HAP-1 (cell line): ENCODE results near the gene TMEM95.
"Not testable (repeated sequence)": the region's sequence is repeated elsewhere in the genome, so short reads cannot be mapped to it uniquely, and the experiment has no call there.

Experiments used
- DNase-seq, 2 experiments: peaks; one replicate each; pipeline ENCODE4 v3.0.0-alpha.2; 2016 to 2020; ENCODE audit warnings: low spot score in 2 of 2
- H3K27me3 ChIP-seq: fragments of 250-450 bp; sonication (Bioruptor Pico); 2 replicates; pipeline ENCODE4 v1.5.1; 2020; ENCODE audit warnings: low read depth, mild to moderate bottlenecking, moderate library complexity
- H3K36me3 ChIP-seq: fragments of 250-450 bp; sonication (Bioruptor Pico); replicated peaks from 2 replicates; pipeline ENCODE4 v1.5.1; 2020; ENCODE audit warnings: mild to moderate bottlenecking
- H3K4me1 ChIP-seq: fragments of 250-450 bp; sonication (Bioruptor Pico); 2 replicates; pipeline ENCODE4 v1.5.1; 2020; ENCODE audit warnings: mild to moderate bottlenecking
- H3K4me3 ChIP-seq: fragments of 250-450 bp; sonication (Bioruptor Pico); 2 replicates; pipeline ENCODE4 v1.5.1; 2020; ENCODE audit warnings: mild to moderate bottlenecking, moderate library complexity
- H3K9me3 ChIP-seq: fragments of 250-450 bp; sonication (Bioruptor Pico); 2 replicates; pipeline ENCODE4 v1.5.1; 2020; ENCODE audit warnings: mild to moderate bottlenecking, moderate library complexity
- in situ Hi-C: fragments of 300-500 bp; cut with MboI; formaldehyde crosslinking; loops from 3 replicates; pipeline ENCODE4 v1.14.3; 2020; ENCODE audit warnings: low sequenced_read_pairs, inconsistent platforms, mixed read lengths

The TMEM95 gene

GRCh38 chr17:7329374-7329996 lies 25.5 kb upstream of the TMEM95 start:
- no peaks in the 10 kb centered on the region for H3K9me3 ChIP-seq
- peak overlapping the region; percentile 89 for H3K4me3 ChIP-seq
- no peaks in the 10 kb centered on the region for H3K27me3 ChIP-seq
- peaks cover 19% of the 10 kb centered on the region for H3K36me3 ChIP-seq
- DNase-seq, result peak; percentile 97 to 99
- peaks cover 10% of the 10 kb centered on the region for H3K4me1 ChIP-seq
- in situ Hi-C loops, result no loop called here

- Histone ChIP-seq H3K4me1 (peaks cover 10% of the 10 kb centered on the region), H3K4me3 (peak overlapping the region; percentile 89), H3K9me3 (no peaks in the 10 kb centered on the region), H3K27me3 (no peaks in the 10 kb centered on the region), H3K36me3 (peaks cover 17% of the 10 kb centered on the region)
- in situ Hi-C loops, result no loop called here
- DNase-seq, result peak; percentile 79 to 92
These were observed 24.8 kb upstream of the TMEM95 start for GRCh38 chr17:7329997-7330637.

GRCh38 chr17:7330638-7331015 lies 24.3 kb upstream of the TMEM95 start:
- no peak for DNase-seq
- Histone ChIP-seq H3K9me3 (no peaks in the 10 kb centered on the region), H3K36me3 (peaks cover 13% of the 10 kb centered on the region), H3K27me3 (no peaks in the 10 kb centered on the region), H3K4me1 (peaks cover 10% of the 10 kb centered on the region), H3K4me3 (peak overlapping the region; percentile 89)
- in situ Hi-C loops, result no loop called here

GRCh38 chr17:7332111-7332510 lies 22.8 kb upstream of the TMEM95 start:
- H3K27me3 ChIP-seq, result no peaks in the 10 kb centered on the region
- no peaks in the 10 kb centered on the region for H3K9me3 ChIP-seq
- in situ Hi-C loops, result no loop called here
- DNase-seq, result no peak
- H3K4me3 ChIP-seq, result no peak overlapping the region
- H3K36me3 ChIP-seq, result no peaks in the 10 kb centered on the region
- H3K4me1 ChIP-seq, result peaks cover 10% of the 10 kb centered on the region

- H3K27me3 ChIP-seq, H3K4me3 ChIP-seq, H3K36me3 ChIP-seq, in situ Hi-C loops, H3K9me3 ChIP-seq, DNase-seq: not testable (repeated sequence)
- peaks cover 10% of the 10 kb centered on the region for H3K4me1 ChIP-seq
These were observed 22.3 kb upstream of the TMEM95 start for GRCh38 chr17:7332600-7333069.

- in situ Hi-C loops, result no loop called here
- no peak for DNase-seq
- Histone ChIP-seq H3K27me3 (no peaks in the 10 kb centered on the region), H3K36me3 (no peaks in the 10 kb centered on the region), H3K4me1 (peaks cover 4% of the 10 kb centered on the region; the same call in 1 of the 2 replicates), H3K9me3 (no peaks in the 10 kb centered on the region), H3K4me3 (no peak overlapping the region)
These were observed 19.9 kb upstream of the TMEM95 start for GRCh38 chr17:7334938-7335538.

- DNase-seq, H3K36me3 ChIP-seq, H3K27me3 ChIP-seq, in situ Hi-C loops, H3K4me1 ChIP-seq, H3K4me3 ChIP-seq, H3K9me3 ChIP-seq: not testable (repeated sequence)
These were observed 19.2 kb upstream of the TMEM95 start for GRCh38 chr17:7335765-7336164.

- H3K4me3 ChIP-seq, result no peak within 1 kb of the TSS
- no peaks in the 10 kb centered on the region; the same call in 1 of the 2 replicates for H3K27me3 ChIP-seq
- no peaks in the 10 kb centered on the region for H3K4me1 ChIP-seq
- in situ Hi-C loops, result no loop called here
- H3K9me3 ChIP-seq, result no peaks in the 10 kb centered on the region
- no peak for DNase-seq
- H3K36me3 ChIP-seq, result no peaks in the 10 kb centered on the region
These were observed 18.4 kb upstream of the TMEM95 start, which contains the start of gene ACAP1 for GRCh38 chr17:7336240-7337175. Gene ACAP1 (plus strand): TSS chr17:7336529. CDS start chr17:7336735, 206 bp downstream.

- H3K27me3 ChIP-seq, H3K9me3 ChIP-seq, in situ Hi-C loops, H3K4me1 ChIP-seq, DNase-seq, H3K36me3 ChIP-seq, H3K4me3 ChIP-seq: not testable (repeated sequence)
These were observed 17.4 kb upstream of the TMEM95 start for GRCh38 chr17:7337600-7337999.

GRCh38 chr17:7340179-7340578 lies 14.8 kb upstream of the TMEM95 start:
- no peaks in the 10 kb centered on the region for H3K36me3 ChIP-seq
- in situ Hi-C loops, result no loop called here
- no peak for DNase-seq
- H3K9me3 ChIP-seq, result no peaks in the 10 kb centered on the region
- H3K4me1 ChIP-seq, result no peaks in the 10 kb centered on the region
- H3K27me3 ChIP-seq, result no peaks in the 10 kb centered on the region; the same call in 1 of the 2 replicates
- no peak overlapping the region for H3K4me3 ChIP-seq

GRCh38 chr17:7341842-7342241 lies 13.1 kb upstream of the TMEM95 start:
- H3K4me1 ChIP-seq, result no peaks in the 10 kb centered on the region
- H3K36me3 ChIP-seq, result no peaks in the 10 kb centered on the region
- H3K4me3 ChIP-seq, result no peak overlapping the region
- in situ Hi-C loops, result no loop called here
- DNase-seq, result no peak
- no peaks in the 10 kb centered on the region for H3K9me3 ChIP-seq
- no peaks in the 10 kb centered on the region; the same call in 1 of the 2 replicates for H3K27me3 ChIP-seq

GRCh38 chr17:7343250-7343649 lies 11.7 kb upstream of the TMEM95 start:
- in situ Hi-C loops, result no loop called here
- no peaks in the 10 kb centered on the region for H3K36me3 ChIP-seq
- no peaks in the 10 kb centered on the region for H3K4me1 ChIP-seq
- H3K4me3 ChIP-seq, result no peak overlapping the region
- H3K9me3 ChIP-seq, result no peaks in the 10 kb centered on the region
- no peak for DNase-seq
- no peaks in the 10 kb centered on the region; the same call in 1 of the 2 replicates for H3K27me3 ChIP-seq

- Histone ChIP-seq H3K9me3 (no peaks in the 10 kb centered on the region), H3K36me3 (no peaks in the 10 kb centered on the region), H3K4me3 (no peak overlapping the region), H3K27me3 (no peaks in the 10 kb centered on the region), H3K4me1 (no peaks in the 10 kb centered on the region)
- DNase-seq, result no peak
- in situ Hi-C loops, result loop anchor here (5.0 kb wide), 1 partner anchor 65 kb away; the partner anchor contains the start of gene SLC2A4
These were observed 8.0 kb upstream of the TMEM95 start for GRCh38 chr17:7346761-7347614.
